Hematopoietic multipotent progenitor cell treated with erythropoietin and hydrocortisone succinate and interleukin-3 and kit ligand, for 4 days (in vitro differentiated cells): ENCODE measurements around the gene NLRP7.
A peak's percentile ranks its signal among the peaks of the same experiment; 100 is the strongest.
"Not testable (repeated sequence)": the region's sequence is repeated elsewhere in the genome, so short reads cannot be mapped to it uniquely, and the experiment has no call there.

Experiments
- DNase-seq: peaks from one replicate; pipeline ENCODE4 v3.0.0-alpha.2; 2015

NLRP7 gene

GRCh38 chr19:54947381-54947780, at the start of gene NLRP7:
TSS of gene NLRP7 (minus strand) at chr19:54947530.
- DNase-seq: no peak

- no peak for DNase-seq
These were observed 48.2 kb upstream of the NLRP7 start for GRCh38 chr19:54995561-54995960.

GRCh38 chr19:54989531-54989930, 42.2 kb upstream of the NLRP7 start:
- not testable (repeated sequence) for DNase-seq

GRCh38 chr19:54982562-54982961, 35.2 kb upstream of the NLRP7 start:
- DNase-seq: not testable (repeated sequence)

DNA sequence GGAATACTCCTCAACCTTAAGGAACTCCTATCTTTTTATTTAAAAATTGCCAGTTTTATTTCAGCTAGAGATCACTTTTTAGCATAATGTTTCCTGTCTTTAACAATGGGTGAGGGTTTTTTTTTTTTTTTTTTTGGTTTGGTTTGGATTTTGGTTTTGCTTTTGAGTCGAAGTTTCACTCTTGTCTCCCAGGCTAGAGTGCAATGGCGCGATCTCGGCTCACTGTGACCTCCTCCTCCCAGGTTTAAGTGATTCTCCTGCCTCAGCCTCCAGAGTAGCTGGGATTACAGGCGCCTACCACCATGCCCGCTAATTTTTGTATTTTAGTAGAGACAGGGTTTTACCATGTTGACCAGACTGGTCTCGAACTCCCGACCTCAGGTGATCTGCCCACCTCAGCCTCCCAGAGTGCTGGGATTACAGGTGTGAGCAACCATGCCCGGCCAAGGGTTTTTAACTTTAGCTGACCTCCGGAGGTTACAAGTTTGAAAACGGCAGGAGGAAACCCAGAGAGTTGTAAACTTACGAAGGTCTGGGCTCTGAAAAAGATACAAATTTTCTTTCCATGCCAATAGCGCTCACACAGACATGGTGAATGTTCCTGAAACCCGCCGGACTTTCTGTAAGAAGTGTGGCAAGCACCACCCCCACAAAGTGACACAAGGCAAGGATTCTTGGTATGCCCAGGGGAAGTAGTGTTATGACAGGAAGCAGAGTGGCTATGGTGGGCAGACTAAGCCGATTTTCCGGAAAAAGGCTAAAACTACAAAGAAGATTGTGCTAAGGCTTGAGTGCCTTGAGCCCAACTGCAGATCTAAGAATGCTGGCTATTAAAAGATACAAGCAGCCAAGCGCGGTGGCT, 26.1 kb upstream of the NLRP7 start:
- peak; percentile 77 for DNase-seq

GRCh38 chr19:54971446-54971845, 24.1 kb upstream of the NLRP7 start:
- not testable (repeated sequence) for DNase-seq

DNA sequence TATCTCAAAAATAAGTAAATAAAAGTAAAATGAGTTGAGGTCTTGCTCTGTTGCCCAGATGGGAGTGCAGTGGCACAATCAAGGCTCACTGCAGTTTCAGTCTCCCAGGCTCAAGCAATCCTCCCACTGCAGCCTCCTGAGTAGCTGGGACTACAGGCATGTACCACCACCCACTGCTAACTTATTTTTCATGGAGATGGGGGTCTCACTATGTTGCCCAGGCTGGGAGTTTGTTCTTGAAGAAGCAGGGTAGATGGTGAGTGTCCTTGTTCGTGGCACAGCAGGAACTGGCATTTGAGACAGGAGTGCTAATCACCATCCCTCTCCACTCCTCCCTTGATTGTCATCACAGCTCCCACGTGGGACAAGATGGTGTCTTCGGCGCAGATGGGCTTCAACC, 22.3 kb upstream of the NLRP7 start:
- DNase-seq: no peak

- no peak for DNase-seq
These were observed 20.3 kb upstream of the NLRP7 start for GRCh38 chr19:54967611-54968010.

DNA sequence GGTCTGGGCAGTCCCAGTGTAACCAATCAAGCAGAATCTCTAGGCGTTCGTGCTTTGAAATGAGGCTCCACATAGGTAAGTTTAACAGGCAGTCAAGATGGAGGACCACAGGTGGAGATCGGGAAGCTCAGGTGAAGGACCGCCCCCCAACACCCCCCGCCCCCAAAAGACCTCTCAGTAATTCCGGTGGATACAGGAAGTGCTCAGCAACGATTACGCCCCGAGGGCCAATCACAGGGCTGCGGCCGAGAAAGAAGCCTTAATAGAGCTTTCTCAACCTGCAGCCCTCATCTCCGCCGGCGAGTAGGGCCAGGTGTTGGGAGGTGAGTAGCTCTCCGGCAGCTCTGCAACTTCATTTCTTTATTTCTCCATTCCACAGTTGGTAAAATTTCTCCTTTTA, 17.7 kb upstream of the NLRP7 start:
- DNase-seq: not testable (repeated sequence)

DNA sequence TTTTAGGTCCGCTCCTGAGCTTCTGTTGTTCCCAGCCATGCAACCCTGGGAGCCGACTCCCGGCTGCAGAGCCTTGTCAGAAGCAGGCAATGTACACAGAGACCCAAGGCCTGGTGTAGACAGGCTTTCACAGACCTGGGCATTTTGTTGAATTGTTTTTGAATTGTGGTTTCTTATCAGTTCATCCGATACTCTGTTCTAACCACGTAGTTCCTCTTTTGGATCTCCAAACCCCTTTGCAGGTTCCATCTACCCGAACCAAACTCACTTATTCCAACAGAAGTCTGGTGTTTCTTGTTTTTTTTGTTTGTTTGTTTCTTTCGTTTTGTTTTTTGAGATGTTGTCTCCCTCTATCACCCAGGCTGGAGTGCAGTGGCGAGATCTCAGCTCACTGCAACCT, 12.5 kb upstream of the NLRP7 start:
- DNase-seq: peak; percentile 95

GRCh38 chr19:54955376-54955775, 8.0 kb upstream of the NLRP7 start:
- no peak for DNase-seq

GRCh38 chr19:54953345-54953713, 6.0 kb upstream of the NLRP7 start:
- not testable (repeated sequence) for DNase-seq

DNA sequence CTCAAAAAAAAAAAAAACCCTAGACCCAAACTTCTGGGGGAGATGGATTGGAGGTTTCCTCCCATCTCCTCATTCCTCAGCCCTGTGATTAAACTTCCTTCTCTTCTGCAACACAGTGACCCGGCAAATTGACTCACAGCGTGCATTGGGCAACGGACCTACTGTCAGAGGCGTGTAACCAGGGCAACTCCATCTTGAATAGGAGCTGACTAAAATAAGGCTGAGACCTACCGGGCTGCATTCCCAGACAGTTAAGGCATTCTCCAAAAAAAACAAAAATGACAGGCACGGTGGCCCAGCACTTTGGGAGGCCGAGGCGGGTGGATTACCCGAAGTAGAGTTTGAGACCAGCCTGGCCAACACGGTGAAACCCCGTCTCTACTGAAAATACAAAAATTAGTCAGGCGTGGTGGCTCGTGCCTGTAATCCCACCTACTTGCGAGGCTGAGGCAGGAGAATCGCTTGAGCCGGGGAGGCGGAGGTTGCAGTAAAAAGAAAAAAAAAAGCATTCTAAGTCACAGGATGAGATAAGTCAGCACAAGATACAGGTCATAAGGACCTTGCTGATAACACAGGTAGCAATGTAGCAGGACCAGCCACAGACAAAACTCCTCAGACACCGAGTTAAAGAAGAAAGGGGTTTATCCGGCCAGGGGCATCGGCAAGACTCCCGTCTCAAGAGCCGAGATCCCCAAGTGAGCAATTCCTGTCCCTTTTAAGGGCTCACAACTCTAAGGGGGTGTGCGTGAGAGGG, 5.4 kb upstream of the NLRP7 start:
- peak; percentile 62 for DNase-seq

DNA sequence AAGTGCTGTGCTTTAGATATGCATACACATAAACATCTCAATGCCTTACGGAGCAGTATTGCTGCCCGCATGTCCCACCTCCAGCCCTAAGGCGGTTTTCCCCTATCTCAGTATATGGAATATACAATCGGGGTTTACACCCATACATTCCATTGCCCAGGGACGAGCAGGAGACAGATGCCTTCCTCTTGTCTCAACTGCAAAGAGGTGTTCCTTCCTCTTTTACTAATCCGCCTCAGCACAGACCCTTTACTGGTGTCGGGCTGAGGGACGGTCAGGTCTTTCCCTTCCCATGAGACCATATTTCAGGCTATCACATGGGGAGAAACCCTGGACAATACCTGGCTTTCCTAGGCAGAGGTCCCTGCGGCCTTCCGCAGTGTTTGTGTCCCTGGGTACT, 3.2 kb upstream of the NLRP7 start:
- DNase-seq: not testable (repeated sequence)

- DNase-seq: no peak
These were observed 2.1 kb upstream of the NLRP7 start for GRCh38 chr19:54949412-54949811.

GRCh38 chr19:54943772-54944361, 3.5 kb downstream of the NLRP7 start:
- DNase-seq: peak; percentile 36

- not testable (repeated sequence) for DNase-seq
These were observed 7.8 kb downstream of the NLRP7 start for GRCh38 chr19:54939538-54939937.

DNA sequence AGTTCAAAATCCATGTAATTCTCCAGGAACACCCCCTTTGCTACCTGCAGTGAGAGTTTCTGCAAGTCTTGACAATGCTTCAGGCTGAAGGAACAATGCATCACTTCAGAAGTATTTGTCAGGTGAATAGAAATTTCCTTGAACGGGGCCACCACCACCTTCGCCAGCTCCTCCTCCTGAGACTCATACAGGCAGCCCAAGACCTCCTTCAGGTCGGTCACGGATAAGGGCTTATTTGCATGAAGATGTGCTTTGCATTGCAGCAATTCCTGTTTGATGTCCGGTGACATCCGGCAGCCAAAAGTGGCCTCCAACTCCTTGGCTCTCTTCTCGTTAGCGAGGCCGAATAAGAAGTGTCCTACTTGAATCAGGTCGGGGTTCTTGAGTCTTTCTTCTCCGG, 8.4 kb downstream of the NLRP7 start:
- DNase-seq: no peak

DNA sequence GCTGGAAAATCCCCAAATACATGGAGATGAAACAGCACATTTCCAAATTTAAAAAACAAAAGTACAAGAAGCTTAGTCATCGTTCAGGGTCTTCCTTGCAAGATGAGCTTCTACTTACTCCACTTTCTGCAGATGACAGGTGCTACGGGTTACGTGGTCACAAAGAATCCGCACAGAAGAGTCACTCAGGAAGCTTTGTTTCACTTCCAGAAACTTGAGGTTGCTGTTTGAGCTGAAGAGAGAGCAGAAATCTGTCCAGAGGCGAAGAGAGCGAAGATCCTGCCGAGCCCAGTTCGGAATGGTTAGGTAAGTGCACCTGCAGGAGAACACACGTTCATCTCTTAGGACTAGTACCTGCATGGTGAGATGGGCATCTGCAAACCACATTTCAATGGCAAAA, 9.4 kb downstream of the NLRP7 start:
- no peak for DNase-seq

GRCh38 chr19:54928299-54928698, 19.0 kb downstream of the NLRP7 start:
- DNase-seq: peak; percentile 54

DNA sequence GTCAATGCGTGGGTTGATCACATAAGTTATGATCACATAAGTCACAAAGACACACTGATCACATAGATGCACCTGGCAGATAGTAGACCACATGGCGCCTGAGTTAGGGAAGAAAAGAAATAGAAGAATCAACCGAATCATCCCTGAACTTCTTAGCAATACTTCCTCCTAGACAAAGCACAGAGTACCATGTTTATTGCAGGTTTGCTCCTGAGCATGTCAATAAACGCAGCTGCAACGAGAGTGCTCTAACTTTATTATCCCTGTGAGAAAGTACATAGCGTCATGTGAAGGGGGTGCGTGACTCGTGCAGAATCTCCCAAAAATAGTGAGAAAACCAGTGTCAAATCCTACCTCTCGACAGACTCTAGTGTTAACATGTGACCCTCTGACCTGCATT, 24.1 kb downstream of the NLRP7 start:
- no peak for DNase-seq

DNA sequence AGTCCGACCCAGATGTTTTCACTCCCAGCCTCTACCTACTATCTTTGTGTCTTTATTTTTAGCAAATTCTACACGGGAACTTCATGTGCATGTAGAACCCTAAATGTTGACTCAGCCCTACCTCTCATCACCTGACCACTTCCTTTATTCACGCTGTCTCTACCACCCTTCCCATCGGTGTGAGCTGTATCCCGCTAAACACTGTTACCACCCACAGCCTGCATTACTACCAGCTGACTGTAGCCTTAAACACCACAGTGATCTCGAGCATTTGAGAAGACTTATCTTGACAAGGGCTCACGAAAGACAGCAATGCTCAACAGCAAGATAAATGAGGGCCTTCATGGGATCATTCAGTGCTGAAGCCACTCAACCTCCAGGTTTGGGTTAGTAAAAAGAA, 26.2 kb downstream of the NLRP7 start:
- no peak for DNase-seq

DNA sequence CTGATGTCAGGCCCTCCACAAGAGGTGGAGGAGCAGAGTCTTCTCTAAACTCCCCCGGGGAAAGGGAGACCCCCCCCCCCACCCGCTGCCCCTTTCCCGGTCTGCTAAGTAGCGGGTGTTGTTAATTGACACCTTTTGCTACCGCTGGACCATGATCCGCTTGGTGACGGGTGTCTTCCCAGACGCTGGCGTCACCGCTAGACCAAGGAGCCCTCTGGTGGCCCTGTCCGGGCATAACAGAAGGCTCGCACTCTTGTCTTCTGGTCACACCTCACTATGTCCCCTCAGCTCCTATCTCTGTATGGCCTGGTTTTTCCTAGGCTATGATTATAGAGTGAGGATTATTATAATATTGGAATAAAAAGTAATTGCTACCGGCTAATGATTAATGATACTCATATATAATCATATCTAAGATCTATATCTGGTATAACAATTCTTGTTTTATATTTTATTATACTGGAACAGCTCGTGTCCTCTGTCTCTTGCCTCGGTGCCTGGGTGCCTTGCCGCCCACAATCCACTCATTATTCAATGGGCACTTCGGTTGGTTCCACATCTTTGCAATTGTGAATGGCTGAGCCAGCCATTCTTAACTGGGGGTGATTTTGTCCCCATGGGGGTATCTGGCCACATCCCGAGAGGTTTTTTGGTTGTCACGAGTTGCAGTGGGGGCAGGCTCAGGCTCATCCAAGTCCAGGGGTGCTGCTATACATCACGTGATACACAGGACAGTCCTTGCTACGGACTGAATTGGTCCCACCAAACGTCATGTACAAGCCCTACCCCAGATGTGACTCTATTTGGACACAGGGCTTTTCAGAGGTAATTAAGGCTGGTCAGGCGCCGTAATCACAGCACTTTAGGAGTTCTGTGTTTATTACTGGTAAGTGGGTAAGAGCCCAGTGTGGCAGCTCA, 27.4 kb downstream of the NLRP7 start:
- peak; percentile 36 for DNase-seq
